Activated CD8-positive, alpha-beta T cell treated with anti-CD3 and anti-CD28 coated beads, Interleukin-2, amount 10 ng/mL, durations not matched to agents 7 days and 5 days (primary cell): Measurements from ENCODE around the gene EPN2. TPM values are rescaled to one million over a fixed set of nuclear protein-coding genes. Genes with fewer than 3 reads are reported as not detected.

Experiments used
- ATAC-seq: fragments of 150-1000 bp; cut with Tn5 transposase; one replicate; pipeline ENCODE4 v1.10.0; 2021; ENCODE audit warnings: moderate library complexity
- CTCF ChIA-PET: fragments of 350-600 bp; sonication (Branson Sonifier 250); formaldehyde crosslinking; loops from one replicate; lab custom pipeline; 2021; ENCODE audit warnings: antibody characterized with exemption; lab: Charles Lee
- POLR2A ChIA-PET: fragments of 350-600 bp; sonication (Branson Sonifier 250); formaldehyde crosslinking; loops from one replicate; lab custom pipeline; 2021; ENCODE audit warnings: antibody characterized with exemption; lab: Charles Lee
- DNase-seq: peaks from one replicate; pipeline ENCODE4 v3.0.0-alpha.2; 2020
- H3K27ac Mint-ChIP-seq: one replicate; pipeline ENCODE4 v1.8.0; 2021; ENCODE audit warnings: mild to moderate bottlenecking, mixed read lengths
- H3K27me3 Mint-ChIP-seq: one replicate; pipeline ENCODE4 v1.8.0; 2021; ENCODE audit warnings: low read depth, mixed read lengths
- H3K36me3 Mint-ChIP-seq: one replicate; pipeline ENCODE4 v1.8.0; 2021; ENCODE audit warnings: low read depth, mixed read lengths
- H3K4me1 Mint-ChIP-seq: one replicate; pipeline ENCODE4 v1.8.0; 2021; ENCODE audit warnings: low read depth, mixed read lengths
- H3K4me3 Mint-ChIP-seq: one replicate; pipeline ENCODE4 v1.8.0; 2021; ENCODE audit warnings: mild to moderate bottlenecking, mixed read lengths
- H3K9me3 Mint-ChIP-seq: one replicate; pipeline ENCODE4 v1.8.0; 2022; ENCODE audit warnings: mixed read lengths; ENCODE audit not compliant: insufficient read depth
- total RNA-seq, 2 experiments: library from RNA; stranded (reverse); gene quantifications; one replicate each; pipeline ENCODE4 v1.2.3, GENCODE V29; 2021

Gene EPN2
- total RNA-seq, 2 experiments from 2014 or later = 2.8 to 3.1 TPM

DNA sequence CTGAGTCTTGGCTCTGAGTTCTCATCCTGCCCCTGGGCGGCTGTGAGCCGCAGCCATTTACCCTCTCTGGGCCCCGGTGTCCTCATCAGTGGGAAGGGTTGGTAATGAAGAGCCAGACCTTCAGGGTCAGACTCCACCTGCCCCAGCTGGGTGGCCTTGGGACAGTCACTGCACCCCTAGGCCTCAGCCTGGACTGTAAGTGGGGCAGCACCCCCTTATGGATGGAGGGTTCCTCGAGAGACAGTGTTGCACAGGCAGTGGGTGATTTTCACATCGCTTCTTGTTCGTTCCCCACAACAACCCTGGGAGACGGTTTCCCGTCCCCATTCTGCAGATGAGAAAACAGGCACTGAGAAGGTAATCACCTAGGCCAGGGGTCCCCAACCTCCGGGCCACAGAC lies 64.8 kb downstream of the EPN2 start:
- Mint-ChIP-seq H3K4me3 (no peak overlapping the region), H3K36me3 (no peaks in the 10 kb centered on the region), H3K27me3 (peaks cover 14% of the 10 kb centered on the region), H3K27ac (no peak overlapping the region), H3K9me3 (no peaks in the 10 kb centered on the region), H3K4me1 (peaks cover 30% of the 10 kb centered on the region)
- CTCF ChIA-PET = no interaction called here
- POLR2A ChIA-PET = no interaction called here
- DNase-seq = no peak
- no peak for ATAC-seq

DNA sequence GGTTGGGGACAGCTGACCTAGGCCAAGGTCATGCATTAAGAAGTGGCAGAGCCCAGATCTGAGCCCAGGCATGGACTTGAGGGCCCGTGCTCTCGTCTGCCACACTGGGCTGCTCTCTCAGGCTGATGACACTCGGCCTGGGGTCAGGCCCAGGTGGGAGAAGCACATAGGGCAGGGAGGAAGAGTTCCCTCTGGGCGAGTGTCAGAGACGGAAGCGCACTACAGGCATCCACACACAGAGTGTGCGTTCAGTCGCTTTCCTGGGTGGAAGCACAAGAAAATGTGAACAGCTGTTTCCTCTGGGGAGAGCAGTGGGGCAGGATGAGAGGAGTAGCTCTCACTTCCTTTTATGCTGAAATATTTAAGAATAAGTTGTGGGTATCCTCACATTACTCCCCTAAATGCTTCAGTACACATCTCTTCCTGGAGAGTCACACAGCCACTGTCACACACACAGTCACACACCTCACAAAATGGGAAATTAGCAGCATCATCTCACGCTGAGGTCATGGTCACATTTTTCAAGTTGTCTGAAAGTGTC lies 65.7 kb downstream of the EPN2 start:
- DNase-seq (no peak), ATAC-seq (no peak)
- ChIA-PET CTCF (no interaction called here), POLR2A (no interaction called here)
- Mint-ChIP-seq H3K9me3 (no peaks in the 10 kb centered on the region), H3K27me3 (peaks cover 20% of the 10 kb centered on the region), H3K27ac (no peak overlapping the region), H3K36me3 (no peaks in the 10 kb centered on the region), H3K4me1 (peaks cover 30% of the 10 kb centered on the region), H3K4me3 (no peak overlapping the region)

DNA sequence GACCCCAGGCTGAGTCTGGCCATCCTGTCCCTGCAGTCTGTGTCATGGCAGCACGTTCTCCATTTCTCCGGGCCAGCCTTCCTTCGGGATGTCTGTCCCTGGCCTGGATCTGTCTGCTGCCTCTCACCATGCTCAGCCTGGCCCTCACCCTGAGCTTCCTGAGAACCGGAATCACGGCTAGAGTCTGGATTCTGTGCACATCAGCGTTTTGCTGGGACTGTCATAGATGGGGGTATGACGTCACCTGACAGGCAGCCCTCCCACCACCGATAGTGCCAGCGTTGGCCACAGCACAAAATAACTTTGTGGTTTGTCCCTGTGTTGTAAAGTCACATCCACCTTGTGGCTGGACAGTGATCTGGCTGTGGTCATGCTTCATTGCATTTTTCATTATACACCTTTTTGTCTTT lies 66.2 kb downstream of the EPN2 start:
- DNase-seq = no peak
- no peak for ATAC-seq
- H3K4me1 Mint-ChIP-seq = peaks cover 30% of the 10 kb centered on the region
- H3K27me3 Mint-ChIP-seq = peaks cover 22% of the 10 kb centered on the region
- no peak overlapping the region for H3K4me3 Mint-ChIP-seq
- ChIA-PET CTCF (no interaction called here), POLR2A (no interaction called here)
- H3K36me3 Mint-ChIP-seq = no peaks in the 10 kb centered on the region
- H3K9me3 Mint-ChIP-seq = no peaks in the 10 kb centered on the region
- H3K27ac Mint-ChIP-seq = no peak overlapping the region

DNA sequence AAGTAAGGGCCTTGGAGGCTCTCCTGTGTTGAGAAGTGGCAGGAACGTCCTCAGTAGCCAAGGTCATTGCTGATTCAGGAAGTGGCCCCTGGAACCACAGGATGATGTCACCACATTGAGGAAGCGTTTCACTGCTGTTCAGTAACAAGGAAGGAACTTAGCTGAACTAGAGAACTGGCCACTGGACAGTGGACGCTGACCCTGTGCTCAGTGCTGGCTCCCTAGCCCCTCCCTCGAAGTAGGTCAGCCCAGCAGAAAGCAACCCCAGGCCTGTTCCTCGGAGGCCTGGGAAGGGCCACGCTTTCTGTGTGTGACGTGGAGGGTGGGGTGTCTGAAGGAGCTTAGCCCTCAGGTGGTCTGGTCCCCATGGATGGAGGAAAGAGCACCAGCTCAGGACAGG lies 67.0 kb downstream of the EPN2 start:
- no peak for ATAC-seq
- H3K36me3 Mint-ChIP-seq = no peaks in the 10 kb centered on the region
- peaks cover 24% of the 10 kb centered on the region for H3K27me3 Mint-ChIP-seq
- POLR2A ChIA-PET = no interaction called here
- no peak overlapping the region for H3K27ac Mint-ChIP-seq
- CTCF ChIA-PET = no interaction called here
- no peak for DNase-seq
- peaks cover 30% of the 10 kb centered on the region for H3K4me1 Mint-ChIP-seq
- no peaks in the 10 kb centered on the region for H3K9me3 Mint-ChIP-seq
- H3K4me3 Mint-ChIP-seq = no peak overlapping the region

DNA sequence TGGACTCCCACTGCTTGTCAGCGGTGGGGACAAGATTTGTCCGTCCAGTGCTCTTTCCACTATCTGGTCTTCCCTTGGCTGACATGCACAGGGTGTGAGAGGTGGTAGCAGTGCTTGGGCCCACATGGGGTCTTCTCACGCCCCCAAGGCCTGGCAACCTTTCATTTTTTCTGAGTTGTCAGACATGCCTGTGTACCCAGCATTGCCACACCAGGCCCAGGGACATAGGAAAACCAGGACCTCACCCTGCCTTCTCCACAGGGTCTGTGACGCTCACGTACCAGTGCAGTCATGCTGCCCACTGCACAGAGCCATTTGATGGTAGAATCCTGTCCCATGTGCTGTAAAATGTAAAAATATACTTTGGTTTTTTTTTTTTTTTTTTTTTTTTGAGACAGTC lies 67.6 kb downstream of the EPN2 start:
- H3K27me3 Mint-ChIP-seq = peaks cover 24% of the 10 kb centered on the region

DNA sequence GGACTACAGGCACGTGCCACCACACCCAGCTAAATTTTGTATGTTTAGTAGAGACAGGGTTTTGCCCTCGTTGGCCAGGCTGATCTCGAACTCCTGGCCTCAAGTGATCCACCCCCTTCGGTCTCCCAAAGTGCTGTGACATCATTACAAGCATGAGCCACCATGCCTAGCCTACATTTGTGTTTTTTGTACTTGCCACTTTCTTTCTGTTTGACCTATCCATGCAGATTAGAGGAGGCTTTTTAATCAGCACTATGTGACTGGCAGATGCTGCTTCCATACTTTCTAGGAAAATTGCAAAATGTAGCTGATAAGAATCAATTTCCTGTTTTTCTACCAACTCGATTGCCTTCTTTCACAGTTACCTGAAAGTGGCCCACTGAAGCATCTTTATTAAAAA lies 68.1 kb downstream of the EPN2 start:
- Mint-ChIP-seq H3K27me3 (peaks cover 20% of the 10 kb centered on the region), H3K27ac (peak overlapping the region; percentile 67), H3K4me3 (no peak overlapping the region), H3K36me3 (no peaks in the 10 kb centered on the region), H3K9me3 (no peaks in the 10 kb centered on the region), H3K4me1 (peaks cover 30% of the 10 kb centered on the region)
- ATAC-seq = no peak
- POLR2A ChIA-PET = no interaction called here
- CTCF ChIA-PET = interaction anchor here (1.3 to 1.8 kb wide), 4 partner anchors 15 to 73 kb away, joined by 4 to 15 read pairs (median 6); partner anchors contain the start of genes B9D1 and MAPK7
- no peak for DNase-seq

More for the DNA sequence above, 67.6 kb downstream of the EPN2 start:
- H3K4me3 Mint-ChIP-seq = no peak overlapping the region
- no peak overlapping the region for H3K27ac Mint-ChIP-seq
- no peaks in the 10 kb centered on the region for H3K9me3 Mint-ChIP-seq
- CTCF ChIA-PET = interaction anchor here (1.8 kb wide), 1 partner anchor 16 kb away, joined by 4 read pairs; no protein-coding TSS in a partner anchor
- DNase-seq (no peak), ATAC-seq (no peak)
- POLR2A ChIA-PET = no interaction called here
- no peaks in the 10 kb centered on the region for H3K36me3 Mint-ChIP-seq
- peaks cover 30% of the 10 kb centered on the region for H3K4me1 Mint-ChIP-seq

DNA sequence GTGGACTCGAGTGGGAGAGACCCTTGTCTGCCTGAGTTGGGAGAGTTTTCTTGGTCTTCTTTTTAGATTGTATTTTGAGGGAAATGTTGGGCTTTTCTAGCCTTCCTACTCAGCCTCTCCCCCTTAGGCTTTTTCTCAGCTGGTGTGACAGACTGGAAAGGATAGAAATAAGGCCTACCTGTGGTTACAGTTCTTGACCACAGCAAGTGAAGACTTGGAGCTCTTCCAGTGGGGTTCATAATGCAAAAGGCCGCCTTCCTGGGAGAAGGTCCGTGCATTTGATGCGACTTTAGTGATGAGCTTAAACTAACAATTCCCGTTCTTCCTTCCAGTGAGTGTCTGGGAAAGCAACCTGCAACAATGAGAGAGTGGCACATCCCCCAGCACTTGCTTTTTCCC lies 68.6 kb downstream of the EPN2 start:
- DNase-seq = no peak
- peaks cover 30% of the 10 kb centered on the region for H3K4me1 Mint-ChIP-seq
- H3K4me3 Mint-ChIP-seq = no peak overlapping the region
- no peak overlapping the region for H3K27ac Mint-ChIP-seq
- no peak for ATAC-seq
- H3K36me3 Mint-ChIP-seq = no peaks in the 10 kb centered on the region
- peaks cover 20% of the 10 kb centered on the region for H3K27me3 Mint-ChIP-seq
- CTCF ChIA-PET = interaction anchor here (1.1 to 2.4 kb wide), 7 partner anchors 15 to 72 kb away, joined by 3 to 15 read pairs (median 4); partner anchors contain the start of genes B9D1 and MAPK7
- POLR2A ChIA-PET = interaction anchor here (0.7 to 0.9 kb wide), 2 partner anchors 9 to 21 kb away, joined by 3 read pairs; no protein-coding TSS in a partner anchor
- H3K9me3 Mint-ChIP-seq = no peaks in the 10 kb centered on the region

DNA sequence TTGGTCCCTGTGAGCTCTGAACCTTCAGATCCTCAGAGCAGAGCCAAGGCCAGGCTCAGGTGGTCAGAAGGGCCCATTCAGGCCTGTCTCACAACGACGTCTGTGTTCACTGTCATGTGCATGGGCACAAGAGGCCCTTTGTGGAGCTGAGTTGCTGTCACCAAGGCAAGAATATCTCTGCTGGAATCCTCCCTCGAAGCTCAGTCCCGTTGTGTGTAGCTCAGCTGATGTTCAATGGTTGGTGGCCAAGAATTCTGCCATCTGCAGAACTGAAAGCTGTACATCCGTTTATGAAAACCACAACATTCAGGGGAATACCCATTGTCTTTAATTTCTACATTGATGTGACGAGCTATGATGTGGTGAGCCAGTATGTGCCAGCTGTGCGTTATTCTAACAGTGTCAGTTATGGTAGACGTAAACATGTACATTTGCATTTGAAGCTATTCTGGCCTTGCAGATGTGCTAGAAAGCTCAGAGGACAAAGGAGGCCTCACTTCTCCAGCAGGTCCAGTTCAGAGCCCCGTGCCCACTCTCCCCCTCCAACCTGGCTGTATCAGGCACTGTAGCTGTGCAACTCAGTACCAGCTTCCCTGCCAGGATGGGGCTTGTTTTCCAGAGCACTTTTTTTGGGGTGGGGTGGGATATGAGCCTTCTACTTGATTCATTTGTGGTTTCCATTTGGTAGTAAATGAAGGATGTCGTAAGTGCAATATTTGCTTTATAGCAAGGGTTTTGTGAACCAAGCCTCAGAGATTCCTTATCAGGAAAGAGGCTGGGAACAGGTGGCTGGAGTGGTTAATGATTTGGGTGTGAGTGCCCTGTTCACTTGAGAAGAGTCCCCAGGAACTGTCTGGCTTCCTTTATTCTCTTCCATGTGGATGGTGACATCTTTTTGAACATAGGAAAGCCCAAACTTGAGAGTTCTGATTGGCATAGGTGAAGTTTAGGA lies 69.3 kb downstream of the EPN2 start:
- Mint-ChIP-seq H3K27ac (no peak overlapping the region), H3K4me3 (no peak overlapping the region), H3K4me1 (peaks cover 31% of the 10 kb centered on the region), H3K9me3 (no peaks in the 10 kb centered on the region), H3K27me3 (peaks cover 17% of the 10 kb centered on the region), H3K36me3 (no peaks in the 10 kb centered on the region)
- ChIA-PET CTCF (interaction anchor here (0.8 to 2.4 kb wide), 9 partner anchors 10 to 141 kb away, joined by 3 to 15 read pairs (median 4); partner anchors contain the start of genes B9D1 and MAPK7), POLR2A (interaction anchor here (0.6 to 0.9 kb wide), 4 partner anchors 8 to 1907 kb away, joined by 3 read pairs; no protein-coding TSS in a partner anchor)
- peak; percentile 44 for DNase-seq
- peak; percentile 80 for ATAC-seq

DNA sequence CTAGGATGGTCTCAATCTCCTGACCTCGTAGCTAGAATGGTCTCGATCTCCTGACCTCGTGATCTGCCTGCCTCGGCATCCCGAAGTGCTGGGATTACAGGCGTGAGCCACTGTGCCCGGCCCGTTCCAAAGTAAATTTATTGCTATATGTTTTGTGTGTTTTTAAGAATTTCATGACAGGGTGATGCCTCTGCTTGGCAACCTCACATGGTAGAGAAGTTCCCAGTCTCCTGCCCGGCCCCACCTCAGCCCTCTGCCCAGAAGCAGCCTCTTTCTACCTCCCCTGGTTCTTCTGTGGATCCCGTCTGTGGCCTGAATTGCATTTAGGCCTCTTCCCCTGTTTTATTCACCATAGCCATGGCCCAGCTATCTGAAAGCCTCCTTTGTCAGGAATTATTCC lies 70.4 kb downstream of the EPN2 start:
- DNase-seq (no peak), ATAC-seq (no peak)
- Mint-ChIP-seq H3K9me3 (no peaks in the 10 kb centered on the region), H3K4me3 (no peak overlapping the region), H3K4me1 (peaks cover 38% of the 10 kb centered on the region), H3K27me3 (peaks cover 14% of the 10 kb centered on the region), H3K36me3 (no peaks in the 10 kb centered on the region), H3K27ac (no peak overlapping the region)
- CTCF ChIA-PET = interaction anchor here (1.6 to 2.4 kb wide), 2 partner anchors 14 to 31 kb away, joined by 5 to 9 read pairs; no protein-coding TSS in a partner anchor
- POLR2A ChIA-PET = interaction anchor here (0.8 kb wide), 1 partner anchor 1906 kb away, joined by 3 read pairs; no protein-coding TSS in a partner anchor

DNA sequence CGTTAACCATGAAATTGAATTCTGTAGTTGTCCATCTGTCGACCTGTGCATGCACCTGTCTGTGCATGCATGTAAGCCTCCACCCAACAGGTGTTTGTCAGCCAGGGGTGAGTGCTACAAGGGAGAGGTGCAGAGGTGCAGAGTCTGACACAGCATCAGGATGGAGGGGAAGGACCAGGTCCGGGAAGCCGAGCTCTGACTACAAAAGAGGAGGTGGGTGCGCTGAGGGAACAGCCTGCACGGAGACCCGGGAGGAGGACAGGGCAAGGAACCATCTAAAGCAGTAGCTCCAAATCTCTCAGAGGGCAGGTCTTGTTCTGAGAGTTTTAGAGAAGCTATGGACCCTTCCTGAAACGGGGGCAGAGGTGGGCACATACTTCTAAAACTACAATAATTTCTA lies 71.2 kb downstream of the EPN2 start:
- CTCF ChIA-PET = interaction anchor here (0.8 to 1.6 kb wide), 3 partner anchors 13 to 54 kb away, joined by 3 to 5 read pairs (median 3); partner anchors contain the start of gene B9D1
- H3K36me3 Mint-ChIP-seq = no peaks in the 10 kb centered on the region
- no peak overlapping the region for H3K4me3 Mint-ChIP-seq
- H3K27me3 Mint-ChIP-seq = peaks cover 14% of the 10 kb centered on the region
- H3K4me1 Mint-ChIP-seq = peaks cover 34% of the 10 kb centered on the region
- H3K27ac Mint-ChIP-seq = no peak overlapping the region
- H3K9me3 Mint-ChIP-seq = no peaks in the 10 kb centered on the region
- POLR2A ChIA-PET = interaction anchor here (0.6 kb wide), 1 partner anchor 32 kb away, joined by 4 read pairs; no protein-coding TSS in a partner anchor
- ATAC-seq (no peak), DNase-seq (no peak)

DNA sequence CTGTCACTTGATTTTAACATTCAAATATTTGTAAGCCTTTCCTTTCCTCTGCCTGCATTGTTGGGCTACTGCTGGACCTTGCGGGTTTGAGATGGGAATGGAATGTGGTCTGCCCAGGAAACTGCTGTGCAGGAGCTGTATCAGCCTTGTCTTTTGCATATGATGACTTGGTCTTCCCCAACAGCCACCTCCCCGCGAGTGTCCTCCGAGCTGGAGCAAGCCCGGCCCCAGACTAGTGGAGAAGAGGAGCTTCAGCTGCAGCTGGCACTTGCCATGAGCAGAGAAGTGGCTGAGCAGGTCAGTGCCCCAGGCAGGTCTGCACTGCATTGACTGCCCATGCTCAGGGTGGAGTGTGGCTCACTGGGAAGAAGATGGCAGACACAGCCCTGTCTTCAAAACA lies 72.5 kb downstream of the EPN2 start:
- no peaks in the 10 kb centered on the region for H3K9me3 Mint-ChIP-seq
- H3K4me1 Mint-ChIP-seq = peaks cover 27% of the 10 kb centered on the region
- ATAC-seq (no peak), DNase-seq (no peak)
- H3K36me3 Mint-ChIP-seq = no peaks in the 10 kb centered on the region
- no peak overlapping the region for H3K4me3 Mint-ChIP-seq
- H3K27ac Mint-ChIP-seq = no peak overlapping the region
- ChIA-PET CTCF (interaction anchor here (0.6 kb wide), 1 partner anchor 28 kb away, joined by 3 read pairs; no protein-coding TSS in a partner anchor), POLR2A (no interaction called here)
- H3K27me3 Mint-ChIP-seq = peaks cover 14% of the 10 kb centered on the region
